Psoas muscle (tissue), 8 donors: Measurements from ENCODE around the gene HEXA. TPM values are rescaled to one million over a fixed set of nuclear protein-coding genes. Genes with fewer than 3 reads are reported as not detected.

Experiments
- ATAC-seq, 4 donors: fragments of 200-7000 bp; cut with Tn5 transposase; one replicate each; pipeline ENCODE4 v1.9.1; 2020; ENCODE audit warnings: moderate library complexity in 3 of 4, mild to moderate bottlenecking in 2 of 4
- DNase-seq, 2 donors: peaks; one replicate each; pipeline ENCODE4 v3.0.0-alpha.2; 2020
- H3K27ac ChIP-seq: fragments of 200-600 bp; one replicate; pipeline ENCODE4 v1.8.0; 2022
- H3K27me3 ChIP-seq, 3 donors: fragments of 200-600 bp in 1 of 3; one replicate each; pipeline versions ENCODE4 v1.6.1 to v1.8.0; 2013 to 2022; ENCODE audit warnings: low read length in 2 of 3, mild to moderate bottlenecking in 2 of 3, moderate library complexity in 1 of 3; ENCODE audit not compliant: insufficient read depth in 3 of 3
- H3K36me3 ChIP-seq, 2 donors: fragments of 200-600 bp in 1 of 2; one replicate each; pipeline versions ENCODE4 v1.6.1 to v1.8.0; 2013 to 2022; ENCODE audit warnings: low read depth in 1 of 2, mild to moderate bottlenecking in 1 of 2, moderate library complexity in 1 of 2; ENCODE audit not compliant: insufficient read depth in 1 of 2
- H3K4me1 ChIP-seq: fragments of 200-600 bp; one replicate; pipeline ENCODE4 v1.8.0; 2022
- H3K4me3 ChIP-seq: fragments of 200-600 bp; one replicate; pipeline ENCODE4 v1.8.0; 2022; ENCODE audit warnings: mild to moderate bottlenecking
- H3K9me3 ChIP-seq: fragments of 200-600 bp; one replicate; pipeline ENCODE4 v1.8.0; 2022
- WGBS, 3 donors: extraction: QIAGEN DNeasy Blood & Tissue Kit; methylation state at CpG; one replicate each; pipeline versions ENCODE4 v1.1.6 to v1.1.7; 2013; 5-methylcytosine and 5-hydroxymethylcytosine counted together
- intact Hi-C, 2 donors: fragments of 100-400 bp; cut with DNase I; formaldehyde crosslinking; loops; one replicate each; pipeline versions ENCODE4 v1.11.0 to v1.14.2; 2022
- polyA plus RNA-seq, 3 donors: library from polyadenylated mRNA; stranded (reverse); fragments of 200-250 nt; gene quantifications; one replicate each; pipeline ENCODE4 v1.2.3, GENCODE V29; 2013
- total RNA-seq, 4 donors: library from RNA; stranded (reverse); fragmentation: NEBNext Ultra II Directional in 2 of 4; extraction: Animal tissue kit (Norgen Biotek cat#: 25700) in 2 of 4; gene quantifications; one replicate each; pipeline versions ENCODE4 v1.2.1 to v1.2.4, GENCODE V29; 2021 to 2023
- TF ChIP-seq, protein P1 (sequence below): fragments of 200-600 bp; IDR thresholded peaks from one replicate; pipeline ENCODE4 v1.8.0; 2022; ENCODE audit warnings: antibody characterized with exemption
- donor health status: healthy with polysubstance abuse.
- donor health status: DM: no; HTN: no; CAD: no; lungs with moderate emphysema.
- donor health status: Bipolar disorder and iron deficiency.
- donor health status: healthy.
- donor health status: DM: yes; HTN: yes; CAD: no.
- donor health status: DM: no; HTN: no; CAD: no.
- donor health status: DM: no; HTN: no; CAD: no.
- donor health status: DM: yes; HTN: yes; CAD: no.

Gene HEXA
- total and polyA plus RNA-seq, 7 donors = 32.1 to 55.4 (median 47.3) TPM

DNA sequence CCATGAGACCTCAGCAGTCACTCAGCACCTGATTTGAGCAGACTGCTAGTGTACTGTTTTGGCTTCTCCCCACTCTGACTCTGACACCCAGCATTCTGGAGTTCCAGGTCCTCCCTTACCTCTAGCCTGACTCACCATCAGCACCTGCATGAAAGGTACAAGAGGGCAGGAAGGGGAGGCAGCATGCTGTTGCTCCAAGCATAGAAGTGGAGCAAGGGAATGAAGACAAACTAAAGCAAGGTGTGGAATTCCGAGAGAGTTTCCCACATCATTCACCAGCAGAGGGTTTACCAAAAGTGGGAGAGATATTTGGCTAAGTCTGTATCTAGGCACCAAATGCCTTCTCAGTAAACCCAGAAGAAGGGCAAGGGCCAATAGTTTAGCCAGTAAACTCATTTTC, 21.3 kb downstream of the HEXA start:
- intact Hi-C loops = no loop called here
- no peak for ATAC-seq
- no peaks in the 10 kb centered on the region for H3K9me3 ChIP-seq
- H3K4me3 ChIP-seq = no peak overlapping the region
- H3K4me1 ChIP-seq = peaks cover 20% of the 10 kb centered on the region
- TF ChIP-seq, protein P1, sequence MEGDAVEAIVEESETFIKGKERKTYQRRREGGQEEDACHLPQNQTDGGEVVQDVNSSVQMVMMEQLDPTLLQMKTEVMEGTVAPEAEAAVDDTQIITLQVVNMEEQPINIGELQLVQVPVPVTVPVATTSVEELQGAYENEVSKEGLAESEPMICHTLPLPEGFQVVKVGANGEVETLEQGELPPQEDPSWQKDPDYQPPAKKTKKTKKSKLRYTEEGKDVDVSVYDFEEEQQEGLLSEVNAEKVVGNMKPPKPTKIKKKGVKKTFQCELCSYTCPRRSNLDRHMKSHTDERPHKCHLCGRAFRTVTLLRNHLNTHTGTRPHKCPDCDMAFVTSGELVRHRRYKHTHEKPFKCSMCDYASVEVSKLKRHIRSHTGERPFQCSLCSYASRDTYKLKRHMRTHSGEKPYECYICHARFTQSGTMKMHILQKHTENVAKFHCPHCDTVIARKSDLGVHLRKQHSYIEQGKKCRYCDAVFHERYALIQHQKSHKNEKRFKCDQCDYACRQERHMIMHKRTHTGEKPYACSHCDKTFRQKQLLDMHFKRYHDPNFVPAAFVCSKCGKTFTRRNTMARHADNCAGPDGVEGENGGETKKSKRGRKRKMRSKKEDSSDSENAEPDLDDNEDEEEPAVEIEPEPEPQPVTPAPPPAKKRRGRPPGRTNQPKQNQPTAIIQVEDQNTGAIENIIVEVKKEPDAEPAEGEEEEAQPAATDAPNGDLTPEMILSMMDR = no peak
- H3K27ac ChIP-seq = no peak overlapping the region
- WGBS, 3 donors = 79 to 100% (median 100%) methylated on average over 1 of the region's 1 CpG
- no peaks in the 10 kb centered on the region for H3K27me3 ChIP-seq
- peaks cover 26 to 78% of the 10 kb centered on the region in 2 donors for H3K36me3 ChIP-seq
- DNase-seq = no peak

DNA sequence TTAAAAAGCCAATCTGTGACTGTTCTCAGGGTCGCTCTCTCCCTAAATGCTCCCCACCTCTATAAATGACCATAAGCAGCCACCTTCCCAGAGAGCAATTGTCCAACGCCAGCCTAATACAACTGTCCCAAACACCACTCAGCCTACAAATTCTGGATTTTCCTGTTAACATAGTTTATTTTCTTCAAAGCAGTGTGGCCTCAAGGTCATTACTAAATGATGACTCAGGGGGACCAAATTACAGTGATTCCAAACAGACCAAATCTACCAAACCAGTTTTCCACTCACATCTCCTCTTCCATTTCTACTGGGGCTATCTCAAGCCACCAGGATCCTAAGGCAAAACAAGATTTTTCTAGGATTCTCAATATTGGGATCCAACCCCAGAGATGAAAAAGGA, 22.5 kb downstream of the HEXA start:
- no peak for ATAC-seq
- peaks cover 33 to 90% of the 10 kb centered on the region in 2 donors for H3K36me3 ChIP-seq

GRCh38 chr15:72345806-72346205, 30.0 kb downstream of the HEXA start:
- Histone ChIP-seq H3K4me3 (no peak overlapping the region), H3K9me3 (no peaks in the 10 kb centered on the region), H3K27me3 (no peaks in the 10 kb centered on the region), H3K36me3 (peaks cover 20 to 98% of the 10 kb centered on the region in 2 donors), H3K4me1 (no peaks in the 10 kb centered on the region), H3K27ac (no peak overlapping the region)
- no peak for ATAC-seq
- WGBS, 3 donors = 81 to 93% (median 86%) methylated on average over 3 of the region's 3 CpGs
- no peak for DNase-seq
- TF ChIP-seq, protein P1 = no peak
- intact Hi-C loops = no loop called here

More for the DNA sequence above, 22.5 kb downstream of the HEXA start:
- H3K27me3 ChIP-seq = no peaks in the 10 kb centered on the region
- DNase-seq = no peak
- no peak overlapping the region for H3K27ac ChIP-seq
- TF ChIP-seq, protein P1 = no peak
- H3K9me3 ChIP-seq = no peaks in the 10 kb centered on the region
- intact Hi-C loops = no loop called here
- H3K4me3 ChIP-seq = no peak overlapping the region
- 95 to 98% (median 98%) methylated on average over 2 of the region's 2 CpGs for WGBS, 3 donors
- H3K4me1 ChIP-seq = peaks cover 10% of the 10 kb centered on the region

- WGBS, 3 donors = 82 to 89% (median 84%) methylated on average over 7 of the region's 7 CpGs
- H3K36me3 ChIP-seq = peaks cover 20 to 93% of the 10 kb centered on the region in 2 donors
- no peaks in the 10 kb centered on the region for H3K4me1 ChIP-seq
- no peak overlapping the region for H3K27ac ChIP-seq
- H3K4me3 ChIP-seq = no peak overlapping the region
- TF ChIP-seq, protein P1 = no peak
- H3K27me3 ChIP-seq = no peaks in the 10 kb centered on the region
- H3K9me3 ChIP-seq = no peaks in the 10 kb centered on the region
- intact Hi-C loops = no loop called here
- no peak for DNase-seq
- ATAC-seq = no peak
These were observed 30.5 kb downstream of the HEXA start for GRCh38 chr15:72345280-72345679.

DNA sequence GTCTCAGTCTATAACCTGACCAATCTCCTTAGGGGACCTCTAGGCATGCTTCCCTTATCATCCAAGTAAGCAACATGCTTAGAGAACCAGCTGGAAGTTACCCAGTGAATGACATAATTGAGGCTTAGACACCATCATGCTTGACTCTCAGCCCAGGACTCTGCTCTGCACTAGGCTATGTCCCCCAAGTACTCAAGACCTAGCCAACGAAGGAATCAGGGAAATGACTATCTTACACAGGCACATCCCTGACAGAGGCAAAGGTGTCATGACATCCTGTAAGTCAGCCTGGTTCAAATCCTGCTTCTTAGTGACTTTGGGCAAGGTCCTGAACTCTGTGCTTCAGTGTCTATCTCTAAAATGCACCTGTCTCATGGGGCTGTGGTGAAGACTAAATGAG, 31.2 kb downstream of the HEXA start:
- Histone ChIP-seq H3K27ac (no peak overlapping the region), H3K4me3 (no peak overlapping the region), H3K9me3 (no peaks in the 10 kb centered on the region), H3K36me3 (peaks cover 20 to 86% of the 10 kb centered on the region in 2 donors), H3K27me3 (no peaks in the 10 kb centered on the region), H3K4me1 (no peaks in the 10 kb centered on the region)
- ATAC-seq (no peak), DNase-seq (no peak)
- 59 to 74% (median 74%) methylated on average over 1 of the region's 1 CpG for WGBS, 3 donors
- TF ChIP-seq, protein P1 = no peak
- intact Hi-C loops = no loop called here
